Left lung (tissue), 10 donors: Measurements from ENCODE around the gene RABGEF1. TPM values are rescaled to one million over a fixed set of nuclear protein-coding genes. Genes with fewer than 3 reads are reported as not detected.
"Not testable (repeated sequence)": the region's sequence is repeated elsewhere in the genome, so short reads cannot be mapped to it uniquely, and the experiment has no call there.

ENCODE experiments used
- ATAC-seq: fragments of 200-7000 bp; cut with Tn5 transposase; one replicate; pipeline ENCODE4 v1.9.1; 2020; ENCODE audit warnings: moderate library complexity
- DNase-seq, 4 donors: peaks; one replicate each; pipeline ENCODE4 v3.0.0-alpha.2; 2013 to 2020
- H3K27ac ChIP-seq, 2 donors: fragments of 200-600 bp; sonication (generic) in 1 of 2; one replicate each; pipeline versions ENCODE4 v1.5.0 to v1.8.0; 2020 to 2021
- H3K27me3 ChIP-seq, 2 donors: fragments of 200-600 bp; sonication (generic) in 1 of 2; one replicate each; pipeline versions ENCODE4 v1.5.0 to v1.8.0; 2020 to 2021
- H3K36me3 ChIP-seq, 2 donors: fragments of 200-600 bp; sonication (generic) in 1 of 2; one replicate each; pipeline versions ENCODE4 v1.5.0 to v1.8.0; 2020 to 2021
- H3K4me1 ChIP-seq, 2 donors: fragments of 200-600 bp; one replicate each; pipeline ENCODE4 v1.8.0; 2021
- H3K4me3 ChIP-seq, 2 donors: fragments of 200-600 bp; sonication (generic) in 1 of 2; one replicate each; pipeline versions ENCODE4 v1.5.0 to v1.8.0; 2020 to 2021; ENCODE audit warnings: mild to moderate bottlenecking in 1 of 2
- H3K9me3 ChIP-seq, 2 donors: fragments of 200-600 bp; sonication (generic) in 1 of 2; one replicate each; pipeline versions ENCODE4 v1.5.0 to v1.8.0; 2020 to 2021
- intact Hi-C, 2 donors: fragments of 100-400 bp; cut with DNase I; formaldehyde crosslinking; loops; one replicate each; pipeline versions ENCODE4 v1.11.2 to v1.14.2; 2022
- polyA plus RNA-seq, 6 donors: library from polyadenylated mRNA; unstranded; fragments of 120-200 nt; gene quantifications; one replicate each; pipeline ENCODE4 v1.2.1, GENCODE V29; 2013; ENCODE audit not compliant: insufficient read length in 6 of 6
- total RNA-seq, 2 donors: library from RNA; stranded (reverse); fragmentation: NEBNext Ultra II Directional; extraction: Animal tissue kit (Norgen Biotek cat#: 25700); gene quantifications; one replicate each; pipeline ENCODE4 v1.2.1, GENCODE V29; 2021
- TF ChIP-seq, protein P1 (sequence below), 2 donors: fragments of 200-600 bp; sonication (generic) in 1 of 2; IDR thresholded peaks; one replicate each; pipeline versions ENCODE4 v1.5.0 to v1.8.0; 2021; ENCODE audit warnings: antibody characterized with exemption in 2 of 2
- donor health status: DM: no; HTN: yes; CAD: no.
- donor health status: DM: no; HTN: no; CAD: no.

The RABGEF1 gene
- total and polyA plus RNA-seq, 8 donors: 22.5 to 38.9 (median 32.4) TPM

DNA sequence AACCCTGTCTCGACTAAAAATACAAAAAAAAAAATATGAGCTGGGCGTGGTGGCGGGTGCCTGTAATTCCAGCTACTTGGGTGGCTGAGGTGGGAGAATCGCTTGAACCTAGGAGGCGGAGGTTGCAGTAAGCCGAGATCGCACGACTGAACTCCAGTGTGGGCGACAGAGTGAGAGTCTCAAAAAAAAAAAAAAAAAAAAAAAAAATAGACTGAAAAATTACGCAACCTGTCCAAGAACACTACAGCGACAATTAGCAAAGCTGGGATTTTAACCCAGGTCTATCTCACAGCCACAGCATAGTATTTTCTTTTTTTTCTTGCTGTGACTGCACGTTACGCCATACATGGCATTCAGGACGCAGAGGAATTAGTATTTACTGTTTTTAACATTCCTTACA is 1.1 kb upstream of the RABGEF1 start:
- peaks cover 0 to 7% of the 10 kb centered on the region in 2 donors for H3K9me3 ChIP-seq
- H3K4me3 ChIP-seq: peak overlapping the region; percentile 81 to 98
- TF ChIP-seq, protein P1, sequence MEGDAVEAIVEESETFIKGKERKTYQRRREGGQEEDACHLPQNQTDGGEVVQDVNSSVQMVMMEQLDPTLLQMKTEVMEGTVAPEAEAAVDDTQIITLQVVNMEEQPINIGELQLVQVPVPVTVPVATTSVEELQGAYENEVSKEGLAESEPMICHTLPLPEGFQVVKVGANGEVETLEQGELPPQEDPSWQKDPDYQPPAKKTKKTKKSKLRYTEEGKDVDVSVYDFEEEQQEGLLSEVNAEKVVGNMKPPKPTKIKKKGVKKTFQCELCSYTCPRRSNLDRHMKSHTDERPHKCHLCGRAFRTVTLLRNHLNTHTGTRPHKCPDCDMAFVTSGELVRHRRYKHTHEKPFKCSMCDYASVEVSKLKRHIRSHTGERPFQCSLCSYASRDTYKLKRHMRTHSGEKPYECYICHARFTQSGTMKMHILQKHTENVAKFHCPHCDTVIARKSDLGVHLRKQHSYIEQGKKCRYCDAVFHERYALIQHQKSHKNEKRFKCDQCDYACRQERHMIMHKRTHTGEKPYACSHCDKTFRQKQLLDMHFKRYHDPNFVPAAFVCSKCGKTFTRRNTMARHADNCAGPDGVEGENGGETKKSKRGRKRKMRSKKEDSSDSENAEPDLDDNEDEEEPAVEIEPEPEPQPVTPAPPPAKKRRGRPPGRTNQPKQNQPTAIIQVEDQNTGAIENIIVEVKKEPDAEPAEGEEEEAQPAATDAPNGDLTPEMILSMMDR (IDR thresholded peaks at IDR 0.05): no peak
- H3K27ac ChIP-seq: peak overlapping the region; percentile 98 to 99
- intact Hi-C loops: no loop called here
- no peaks in the 10 kb centered on the region for H3K27me3 ChIP-seq
- DNase-seq (no peak), ATAC-seq (no peak)
- peaks cover 10 to 32% of the 10 kb centered on the region in 2 donors for H3K4me1 ChIP-seq
- peaks cover 0 to 18% of the 10 kb centered on the region in 2 donors for H3K36me3 ChIP-seq

DNA sequence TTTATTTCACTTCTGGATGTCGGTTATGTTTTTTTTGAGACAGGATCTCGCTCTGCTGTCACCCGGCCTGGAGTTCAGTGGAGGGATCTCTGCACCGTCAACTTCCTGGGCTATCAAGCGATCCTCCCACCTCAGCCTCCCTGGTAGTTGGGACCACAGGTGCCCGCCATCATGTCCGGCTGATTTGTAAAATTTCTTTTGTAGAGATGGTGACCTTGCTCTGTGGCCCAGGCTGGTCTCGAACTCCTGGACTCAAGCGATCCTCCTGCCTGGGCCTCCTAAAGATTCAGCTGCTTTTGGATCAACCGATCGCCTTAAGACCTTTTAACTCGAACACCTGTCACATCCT is 606 bp upstream of the RABGEF1 start:
- Histone ChIP-seq H3K36me3 (peaks cover 0 to 18% of the 10 kb centered on the region in 2 donors), H3K27ac (peak overlapping the region; percentile 98 to 99), H3K27me3 (no peaks in the 10 kb centered on the region), H3K4me1 (peaks cover 10 to 32% of the 10 kb centered on the region in 2 donors), H3K9me3 (peaks cover 0 to 7% of the 10 kb centered on the region in 2 donors), H3K4me3 (peak overlapping the region; percentile 81 to 98)
- intact Hi-C loops: no loop called here
- ATAC-seq (no peak), DNase-seq (no peak)
- TF ChIP-seq, protein P1 (IDR thresholded peaks at IDR 0.05): no peak

DNA sequence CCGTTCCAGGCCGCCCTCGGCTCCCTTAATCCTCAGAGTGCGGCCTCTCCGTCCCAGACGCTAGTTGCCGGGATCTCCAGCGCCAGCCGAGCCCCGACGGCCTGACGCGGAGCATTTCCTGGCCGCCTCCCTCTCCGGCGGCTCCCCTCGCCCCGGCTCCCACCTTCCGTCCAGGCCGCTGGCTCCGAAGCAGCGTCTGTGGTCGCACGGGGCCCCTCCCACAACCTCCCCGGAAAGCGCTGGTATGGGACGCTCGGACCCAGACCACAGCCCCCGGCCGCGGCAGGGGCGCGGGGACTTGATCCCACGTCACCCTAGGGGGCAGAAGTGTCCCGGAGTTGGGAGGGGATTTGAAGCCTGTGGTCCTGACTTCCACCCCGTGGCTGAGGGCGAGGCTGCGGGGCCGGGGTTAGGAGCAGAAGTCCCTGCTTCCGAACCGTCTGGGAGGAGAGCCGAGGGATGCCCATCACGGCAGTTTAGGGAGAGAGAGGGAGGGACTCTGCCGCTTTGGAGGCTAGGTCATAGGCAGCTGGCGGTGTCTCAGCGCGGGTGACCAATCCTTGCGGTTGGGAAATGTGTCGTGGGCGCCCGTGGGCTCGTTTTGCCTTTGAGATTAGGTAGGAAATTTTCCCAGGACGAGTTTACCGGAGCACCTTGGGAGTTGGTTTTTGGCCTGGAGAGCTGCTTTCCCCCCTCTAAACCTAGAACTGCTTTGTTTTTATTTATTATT is 612 bp downstream of the RABGEF1 start:
- H3K36me3 ChIP-seq, H3K9me3 ChIP-seq, intact Hi-C loops, H3K27me3 ChIP-seq: not testable (repeated sequence)
- peak overlapping the region; percentile 81 to 98 for H3K4me3 ChIP-seq
- peaks cover 10 to 35% of the 10 kb centered on the region in 2 donors for H3K4me1 ChIP-seq
- H3K27ac ChIP-seq: peak overlapping the region; percentile 98 to 99
- peak; percentile 48 to 91 (median 49) for DNase-seq
- ATAC-seq: peak; percentile 57

DNA sequence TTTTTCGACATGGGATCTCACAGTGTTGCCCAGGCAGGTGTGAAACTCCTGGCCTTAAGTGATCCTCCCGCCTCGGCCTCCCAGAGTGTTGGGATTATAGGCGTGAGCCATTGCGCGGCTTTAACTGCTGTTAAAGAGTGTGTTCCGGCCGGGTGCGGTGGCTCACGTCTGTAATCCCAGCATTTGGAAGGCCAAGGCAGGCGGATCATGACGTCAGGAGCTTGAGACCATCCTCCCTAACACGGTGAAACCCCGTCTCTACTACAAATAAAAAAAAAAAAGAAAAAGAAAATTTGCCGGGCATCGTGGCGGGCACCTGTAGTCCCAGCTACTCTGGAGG is 1.1 kb downstream of the RABGEF1 start:
- TF ChIP-seq, protein P1 (IDR thresholded peaks at IDR 0.05): no peak
- peak overlapping the region; percentile 81 to 98 for H3K4me3 ChIP-seq
- H3K27ac ChIP-seq: peak overlapping the region in 1 of 2 donors; percentile 99
- DNase-seq (no peak), ATAC-seq (no peak)
- no peaks in the 10 kb centered on the region for H3K27me3 ChIP-seq
- intact Hi-C loops: no loop called here
- peaks cover 0 to 4% of the 10 kb centered on the region in 2 donors for H3K36me3 ChIP-seq
- no peaks in the 10 kb centered on the region for H3K9me3 ChIP-seq
- peaks cover 10 to 35% of the 10 kb centered on the region in 2 donors for H3K4me1 ChIP-seq

DNA sequence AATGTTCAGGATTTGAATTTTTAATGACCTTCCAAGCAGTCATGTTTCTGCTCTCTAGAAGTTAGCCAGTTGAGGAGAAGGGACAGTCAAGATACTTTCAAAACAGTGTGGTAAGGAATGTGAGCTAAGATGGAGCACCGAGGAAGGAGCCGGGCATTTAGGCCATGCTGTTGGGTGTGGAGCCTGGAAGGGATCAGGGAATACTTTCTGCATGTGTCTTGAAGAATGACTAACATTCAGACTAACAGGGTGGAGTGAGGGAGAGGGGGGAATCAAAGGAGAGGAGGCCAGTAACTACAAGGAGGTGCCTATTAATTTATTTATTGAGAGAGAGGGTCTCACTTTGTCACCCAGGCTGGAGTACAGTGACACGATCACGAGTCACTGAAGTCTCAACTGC is 1.8 kb downstream of the RABGEF1 start:
- DNase-seq, H3K4me3 ChIP-seq, ATAC-seq, H3K9me3 ChIP-seq, intact Hi-C loops, H3K36me3 ChIP-seq, H3K27me3 ChIP-seq: not testable (repeated sequence)
- Histone ChIP-seq H3K27ac (peak overlapping the region in 1 of 2 donors; percentile 13), H3K4me1 (peaks cover 10 to 35% of the 10 kb centered on the region in 2 donors)

DNA sequence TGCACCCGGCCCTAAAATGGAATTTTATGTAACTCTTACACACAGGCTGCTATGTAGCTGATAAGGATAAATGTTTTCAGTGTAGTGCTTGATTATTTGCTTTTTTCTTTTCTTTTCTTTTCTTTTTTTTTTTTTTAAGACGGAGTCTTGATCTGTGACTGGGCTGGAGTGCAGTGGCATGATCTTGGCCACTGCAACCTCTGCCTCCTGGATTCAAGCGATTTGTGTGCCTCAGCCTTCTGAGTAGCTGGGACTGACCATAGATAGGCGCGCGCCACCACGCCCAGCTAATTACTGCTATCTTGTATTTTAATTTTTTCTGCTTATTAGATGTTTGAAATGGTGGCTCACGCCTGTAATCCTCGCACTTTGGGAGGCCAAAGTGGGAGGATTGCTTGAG is 3.4 kb downstream of the RABGEF1 start:
- no peak overlapping the region for H3K4me3 ChIP-seq
- peaks cover 0 to 4% of the 10 kb centered on the region in 2 donors for H3K36me3 ChIP-seq
- H3K27ac ChIP-seq: no peak overlapping the region
- intact Hi-C loops: no loop called here
- H3K9me3 ChIP-seq: no peaks in the 10 kb centered on the region
- H3K4me1 ChIP-seq: peaks cover 12 to 41% of the 10 kb centered on the region in 2 donors
- TF ChIP-seq, protein P1 (IDR thresholded peaks at IDR 0.05): no peak
- H3K27me3 ChIP-seq: no peaks in the 10 kb centered on the region
- ATAC-seq: no peak
- no peak for DNase-seq
